Upper lobe of left lung (tissue), 6 donors: Measurements from ENCODE around the gene PGPEP1. TPM values are rescaled to one million over a fixed set of nuclear protein-coding genes. Genes with fewer than 3 reads are reported as not detected.
"Not testable (repeated sequence)": the region's sequence is repeated elsewhere in the genome, so short reads cannot be mapped to it uniquely, and the experiment has no call there.

Source experiments
- ATAC-seq, 2 donors: fragments of 200-7000 bp; cut with Tn5 transposase; one replicate each; pipeline ENCODE4 v1.9.1; 2022; ENCODE audit warnings: mild to moderate bottlenecking in 2 of 2, moderate library complexity in 2 of 2; ENCODE audit not compliant: low FRiP score in 2 of 2
- DNase-seq, 2 donors: peaks; one replicate each; pipeline ENCODE4 v3.0.0-alpha.2; 2019 to 2020
- H3K27ac ChIP-seq, 4 donors: fragments of 200-600 bp; sonication (generic); one replicate each; pipeline ENCODE4 v1.5.1; 2016 to 2019
- H3K27me3 ChIP-seq, 4 donors: fragments of 200-600 bp; sonication (generic); one replicate each; pipeline ENCODE4 v1.5.1; 2017 to 2019
- H3K36me3 ChIP-seq, 4 donors: fragments of 200-600 bp; sonication (generic); one replicate each; pipeline ENCODE4 v1.5.1; 2016 to 2019
- H3K4me1 ChIP-seq, 4 donors: fragments of 200-600 bp; sonication (generic); one replicate each; pipeline ENCODE4 v1.5.1; 2018 to 2019
- H3K4me3 ChIP-seq, 4 donors: fragments of 200-600 bp; sonication (generic); one replicate each; pipeline ENCODE4 v1.5.1; 2017 to 2019; ENCODE audit warnings: mild to moderate bottlenecking in 2 of 4, moderate library complexity in 1 of 4
- H3K9me3 ChIP-seq, 4 donors: fragments of 200-600 bp; sonication (generic); one replicate each; pipeline ENCODE4 v1.5.1; 2018 to 2019
- CTCF ChIP-seq, 6 experiments: fragments of 450-650 bp in 4 of 6; fragments of 200-600 bp in 2 of 6; sonication (generic) in 2 of 6; IDR thresholded peaks; one replicate each; pipeline ENCODE4 v1.5.1; 2016 to 2019; ENCODE audit warnings: antibody characterized with exemption in 6 of 6
- EP300 ChIP-seq, 4 donors: sonication (generic); formaldehyde crosslinking; IDR thresholded peaks; one replicate each; pipeline ENCODE4 v1.5.1; 2017; ENCODE audit warnings: antibody characterized with exemption in 4 of 4, control low read depth in 2 of 4
- POLR2A ChIP-seq, 4 donors: fragments of 450-650 bp; IDR thresholded peaks; one replicate each; pipeline ENCODE4 v1.5.1; 2016 to 2017; ENCODE audit warnings: antibody characterized with exemption in 4 of 4, mild to moderate bottlenecking in 2 of 4
- POLR2AphosphoS5 ChIP-seq, 2 donors: sonication (generic); formaldehyde crosslinking; IDR thresholded peaks; one replicate each; pipeline ENCODE4 v1.5.1; 2017; ENCODE audit warnings: antibody characterized with exemption in 2 of 2
- WGBS, 2 donors: methylation state at CpG; one replicate each; pipeline ENCODE4 v1.1.5; 2017 to 2018; 5-methylcytosine and 5-hydroxymethylcytosine counted together
- total RNA-seq, 6 donors: library from RNA; depleted of rRNA in 4 of 6; stranded (reverse); fragments of >200 nt in 4 of 6; gene quantifications; one replicate each; pipeline versions ENCODE4 v1.1.0 to v1.2.1, GENCODE V29; 2016 to 2021
- donor health status: DM: no; HTN: no; CAD: no; lungs with moderate emphysema.
- donor health status: DM: no; HTN: yes; CAD: no; lungs with severe emphysema.

The PGPEP1 gene
- total RNA-seq, 6 donors from 2014 or later = 15.5 to 42.8 (median 28.1) TPM

- no peak overlapping the region for H3K4me3 ChIP-seq
- WGBS, 2 donors = 46 to 55% methylated on average over 12 of the region's 12 CpGs
- no peak overlapping the region for H3K27ac ChIP-seq
- TF ChIP-seq EP300 (IDR thresholded peaks at IDR 0.05) (no peak), CTCF (IDR thresholded peaks at IDR 0.05) (peak; percentile 70 to 81 (median 76))
- H3K4me1 ChIP-seq = no peaks in the 10 kb centered on the region
- H3K9me3 ChIP-seq = no peaks in the 10 kb centered on the region
- no peaks in the 10 kb centered on the region for H3K27me3 ChIP-seq
- peak in 1 of 2 donors; percentile 68 for DNase-seq
- peak in 1 of 2 donors; percentile 84 for ATAC-seq
- peaks cover 0 to 14% (median 2%) of the 10 kb centered on the region in 4 donors for H3K36me3 ChIP-seq
Measured at GRCh38 chr19:18349524-18350128, 9.2 kb downstream of the PGPEP1 start.

- Histone ChIP-seq H3K27me3 (no peaks in the 10 kb centered on the region), H3K27ac (no peak overlapping the region), H3K9me3 (no peaks in the 10 kb centered on the region), H3K36me3 (peaks cover 0 to 12% (median 1%) of the 10 kb centered on the region in 4 donors), H3K4me1 (no peaks in the 10 kb centered on the region), H3K4me3 (no peak overlapping the region)
- ATAC-seq (no peak), DNase-seq (no peak)
- no peak for TF ChIP-seq POLR2A (IDR thresholded peaks at IDR 0.05)
- TF ChIP-seq CTCF (IDR thresholded peaks at IDR 0.05) = no peak
- no peak for TF ChIP-seq EP300 (IDR thresholded peaks at IDR 0.05)
- no peak for TF ChIP-seq POLR2AphosphoS5 (IDR thresholded peaks at IDR 0.05)
- WGBS, 2 donors = 84 to 93% methylated on average over 9 of the region's 9 CpGs
Measured at GRCh38 chr19:18350490-18350889, 10.1 kb downstream of the PGPEP1 start.

- TF ChIP-seq POLR2A (IDR thresholded peaks at IDR 0.05) (no peak), CTCF (IDR thresholded peaks at IDR 0.05) (no peak), EP300 (IDR thresholded peaks at IDR 0.05) (no peak), POLR2AphosphoS5 (IDR thresholded peaks at IDR 0.05) (no peak)
- 95 to 96% methylated on average over 4 to 7 of the region's 7 CpGs for WGBS, 2 donors
Measured at GRCh38 chr19:18351544-18351943, 11.1 kb downstream of the PGPEP1 start.

GRCh38 chr19:18353378-18354005, 13.1 kb downstream of the PGPEP1 start:
- Histone ChIP-seq H3K4me3 (no peak overlapping the region), H3K36me3 (peaks cover 0 to 36% (median 29%) of the 10 kb centered on the region in 4 donors), H3K27me3 (no peaks in the 10 kb centered on the region), H3K27ac (no peak overlapping the region), H3K9me3 (no peaks in the 10 kb centered on the region), H3K4me1 (no peaks in the 10 kb centered on the region)
- 79 to 94% methylated on average over 8 of the region's 8 CpGs for WGBS, 2 donors
- ATAC-seq (no peak), DNase-seq (no peak)
- TF ChIP-seq POLR2A (IDR thresholded peaks at IDR 0.05) (no peak), POLR2AphosphoS5 (IDR thresholded peaks at IDR 0.05) (no peak), EP300 (IDR thresholded peaks at IDR 0.05) (no peak), CTCF (IDR thresholded peaks at IDR 0.05) (no peak)

More at GRCh38 chr19:18351544-18351943, 11.1 kb downstream of the PGPEP1 start:
- no peaks in the 10 kb centered on the region for H3K9me3 ChIP-seq
- no peaks in the 10 kb centered on the region for H3K4me1 ChIP-seq
- peaks cover 0 to 17% (median 12%) of the 10 kb centered on the region in 4 donors for H3K36me3 ChIP-seq
- H3K27me3 ChIP-seq = no peaks in the 10 kb centered on the region
- no peak overlapping the region for H3K4me3 ChIP-seq
- no peak overlapping the region for H3K27ac ChIP-seq
- ATAC-seq (no peak), DNase-seq (no peak)

- WGBS, 2 donors = 96 to 99% methylated on average over 7 of the region's 7 CpGs
- not testable (repeated sequence) for H3K27me3 ChIP-seq, H3K9me3 ChIP-seq, ATAC-seq, H3K27ac ChIP-seq, H3K4me1 ChIP-seq, H3K4me3 ChIP-seq, DNase-seq
- H3K36me3 ChIP-seq = peaks cover 0 to 46% (median 39%) of the 10 kb centered on the region in 4 donors
Measured at GRCh38 chr19:18354743-18355142, 14.3 kb downstream of the PGPEP1 start.
